HepG2 (cell line): Measurements from ENCODE around the gene CFL1. TPM values are rescaled to one million over a fixed set of nuclear protein-coding genes. Genes with fewer than 3 reads are reported as not detected.

ENCODE experiments used
- ATF2 ChIP-seq: sonication (generic); formaldehyde crosslinking; IDR thresholded peaks from 2 replicates; pipeline ENCODE4 v1.4.0; 2020; ENCODE audit warnings: missing genetic modification reagents
- CREM ChIP-seq, 2 experiments: sonication (generic) in 1 of 2; formaldehyde crosslinking in 1 of 2; IDR thresholded peaks; 2 replicates each; pipeline versions ENCODE4 v1.4.0 to v1.6.1; 2016 to 2020; ENCODE audit warnings: antibody characterized with exemption in 1 of 2, mild to moderate bottlenecking in 1 of 2, missing genetic modification reagents in 1 of 2
- KAT2B ChIP-seq: fragments of 150-350 bp; IDR thresholded peaks from 2 replicates; pipeline ENCODE4 v1.6.1; 2014; ENCODE audit warnings: low read depth, low read length, borderline replicate concordance
- KLF9 ChIP-seq: IDR thresholded peaks from 2 replicates; pipeline ENCODE4 v1.6.1; 2016; ENCODE audit warnings: low read depth
- MAX ChIP-seq: IDR thresholded peaks from 2 replicates; pipeline ENCODE4 v1.6.1; 2012; ENCODE audit warnings: inconsistent platforms
- MXD3 ChIP-seq: IDR thresholded peaks from 2 replicates; pipeline ENCODE4 v1.6.1; 2016; ENCODE audit warnings: mild to moderate bottlenecking, missing biosample characterization, missing genetic modification reagents
- NCOA1 ChIP-seq: sonication (generic); formaldehyde crosslinking; IDR thresholded peaks from 2 replicates; pipeline ENCODE4 v1.9.0; 2021; ENCODE audit warnings: missing genetic modification reagents
- NR2F2 ChIP-seq: IDR thresholded peaks from 2 replicates; pipeline ENCODE4 v1.6.1; 2012; ENCODE audit warnings: low read depth, inconsistent platforms, borderline replicate concordance
- POLR2AphosphoS2 ChIP-seq: IDR thresholded peaks from 2 replicates; pipeline ENCODE4 v1.6.1; 2011; ENCODE audit warnings: low read depth, low read length, improper control_type of control experiment
- REPIN1 ChIP-seq: sonication (generic); formaldehyde crosslinking; IDR thresholded peaks from 2 replicates; pipeline ENCODE4 v1.8.0; 2022; ENCODE audit warnings: missing genetic modification reagents, low read depth, mild to moderate bottlenecking, borderline replicate concordance
- RNF2 ChIP-seq: fragments of 450-650 bp; conservative IDR thresholded peaks from 2 replicates; pipeline ENCODE4 v1.6.1; 2016; ENCODE audit warnings: low read depth
- TEAD3 ChIP-seq: optimal IDR thresholded peaks from 2 replicates; pipeline ENCODE3; 2016; ENCODE audit warnings: borderline replicate concordance
- TIGD3 ChIP-seq: sonication (generic); formaldehyde crosslinking; IDR thresholded peaks from 2 replicates; pipeline ENCODE4 v1.5.1; 2020; ENCODE audit warnings: mild to moderate bottlenecking, missing genetic modification reagents, borderline replicate concordance
- ZFP90 ChIP-seq: sonication (generic); formaldehyde crosslinking; IDR thresholded peaks from 2 replicates; pipeline ENCODE4 v1.8.0; 2022; ENCODE audit warnings: missing genetic modification reagents, mild to moderate bottlenecking, inconsistent platforms, borderline replicate concordance
- ZNF160 ChIP-seq: sonication (generic); formaldehyde crosslinking; IDR thresholded peaks from 2 replicates; pipeline ENCODE4 v1.8.0; 2022; ENCODE audit warnings: mild to moderate bottlenecking, inconsistent platforms, missing genetic modification reagents
- ZNF275 ChIP-seq: sonication (generic); formaldehyde crosslinking; IDR thresholded peaks from 2 replicates; pipeline ENCODE4 v1.8.0; 2022; ENCODE audit warnings: missing genetic modification reagents, mild to moderate bottlenecking, inconsistent platforms, borderline replicate concordance
- ZNF350 ChIP-seq: sonication (generic); formaldehyde crosslinking; IDR thresholded peaks from 2 replicates; pipeline ENCODE4 v1.4.0; 2020; ENCODE audit warnings: mild to moderate bottlenecking, low read depth, missing genetic modification reagents, borderline replicate concordance
- ZNF362 ChIP-seq: sonication (generic); formaldehyde crosslinking; IDR thresholded peaks from 2 replicates; pipeline ENCODE4 v1.4.0; 2020; ENCODE audit warnings: missing genetic modification reagents, mild to moderate bottlenecking, borderline replicate concordance
- ZNF503 ChIP-seq: sonication (generic); formaldehyde crosslinking; IDR thresholded peaks from 2 replicates; pipeline ENCODE4 v1.4.0; 2020; ENCODE audit warnings: missing genetic modification reagents
- ZNF543 ChIP-seq: sonication (generic); formaldehyde crosslinking; IDR thresholded peaks from 2 replicates; pipeline ENCODE4 v1.4.0; 2020; ENCODE audit warnings: mild to moderate bottlenecking, missing genetic modification reagents
- ZNF570 ChIP-seq: sonication (generic); formaldehyde crosslinking; IDR thresholded peaks from 2 replicates; pipeline ENCODE4 v1.4.0; 2020; ENCODE audit warnings: mild to moderate bottlenecking, missing genetic modification reagents, borderline replicate concordance
- ZNF788 ChIP-seq: sonication (generic); formaldehyde crosslinking; IDR thresholded peaks from 2 replicates; pipeline ENCODE4 v1.5.0; 2020; ENCODE audit warnings: mild to moderate bottlenecking, missing genetic modification reagents, borderline replicate concordance
- ZZZ3 ChIP-seq: sonication (generic); formaldehyde crosslinking; IDR thresholded peaks from 2 replicates; pipeline ENCODE4 v1.4.0; 2020; ENCODE audit warnings: missing genetic modification reagents, mild to moderate bottlenecking, borderline replicate concordance
- polyA plus RNA-seq, 8 experiments: library from polyadenylated mRNA; depleted of rRNA in 3 of 8; stranded (reverse) in 7 of 8; unstranded in 1 of 8; fragments of >200 nt; fragmentation: Illumina TruSeq in 4 of 8; extraction: Trizol in 4 of 8; gene quantifications; 2 replicates each; pipeline versions ENCODE4 v1.2.1 to v1.2.3, GENCODE V29; 2011 to 2016; ENCODE audit warnings: low read depth in 4 of 8, missing spikeins in 1 of 8, mixed read lengths in 1 of 8; ENCODE audit not compliant: insufficient read depth in 1 of 8
- total RNA-seq, 5 experiments: library from RNA; depleted of rRNA; stranded (reverse); fragments of >200 nt; fragmentation: Illumina TruSeq; extraction: Trizol; gene quantifications; 2 replicates each; pipeline ENCODE4 v1.2.3, GENCODE V29; 2016; ENCODE audit warnings: low read depth in 1 of 5

Gene CFL1
- total and polyA plus RNA-seq, 2 of the 13 experiments (the other 11 are each of a cell fraction or from before 2014, with no cell fraction given), result 379 to 383 TPM

GRCh38 chr11:65859812-65860277, 1.9 kb upstream of the CFL1 start (continued):
- TF ChIP-seq TIGD3 (CRISPR knock-in tag) (no peak), POLR2AphosphoS2 (no peak), REPIN1 (CRISPR knock-in tag) (no peak), CREM (IDR thresholded peaks at IDR 0.05) (no peak), CREM (CRISPR knock-in tag; IDR thresholded peaks at IDR 0.05) (no peak), NCOA1 (CRISPR knock-in tag) (no peak), ZZZ3 (CRISPR knock-in tag) (no peak), ZNF362 (CRISPR knock-in tag) (no peak), ZNF543 (CRISPR knock-in tag) (no peak), TEAD3 (CRISPR knock-in tag) (no peak), NR2F2 (no peak), ZNF570 (CRISPR knock-in tag) (no peak), ZNF350 (peak; percentile 79; the same call in 1 of the 2 replicates), ZNF160 (CRISPR knock-in tag) (no peak), ZFP90 (CRISPR knock-in tag) (no peak; the same call in 1 of the 2 replicates), ZNF503 (CRISPR knock-in tag) (peak; percentile 6; the same call in 1 of the 2 replicates), ZNF275 (CRISPR knock-in tag) (no peak), KAT2B (no peak), RNF2 (no peak), MXD3 (CRISPR knock-in tag) (no peak), MAX (no peak), KLF9 (CRISPR knock-in tag) (no peak), ZNF788 (CRISPR knock-in tag) (no peak), ATF2 (CRISPR knock-in tag) (no peak)
